HCT116 (cell line): ENCODE results near the gene EP300. TPM values are rescaled to one million over a fixed set of nuclear protein-coding genes. Genes with fewer than 3 reads are reported as not detected.

Experiments used
- ATAC-seq: fragments of 200-7000 bp; cut with Tn5 transposase; 2 replicates; pipeline ENCODE4 v1.9.1; 2020; ENCODE audit warnings: mild to moderate bottlenecking, moderate library complexity
- BruUV-seq: library from RNA; stranded (reverse); fragments of 400-500 nt; replicated peaks from 2 replicates; lab custom pipeline; 2021; lab: Mats Ljungman, UMichigan
- CTCF ChIA-PET: fragments of 300-600 bp; sonication (Branson Sonifier 250); formaldehyde crosslinking; loops from one replicate; lab custom pipeline; 2021; ENCODE audit warnings: antibody characterized with exemption; lab: Charles Lee
- POLR2A ChIA-PET: fragments of 300-600, 350-600 bp; sonication (Branson Sonifier 250); formaldehyde crosslinking; loops from one replicate; lab custom pipeline; 2021; ENCODE audit warnings: antibody characterized with exemption; lab: Charles Lee
- RAD21 ChIA-PET, 2 experiments: fragments of 300-600 bp; sonication (Branson Sonifier 250); formaldehyde crosslinking; loops; one replicate each; lab custom pipeline; 2023; ENCODE audit warnings: low total read pairs in 2 of 2; ENCODE audit not compliant: uncharacterized antibody in 2 of 2, unreplicated experiment in 2 of 2, low non-redundant PET in 1 of 2; lab: Charles Lee
- DNase-seq: peaks from one replicate; pipeline ENCODE4 v3.0.0-alpha.2; 2010; ENCODE audit warnings: low read depth, low spot score
- H2AFZ ChIP-seq: fragments of 200-600 bp; shearing (Covaris generic), sonication (generic); 2 replicates; pipeline ENCODE4 v1.6.1; 2017; ENCODE audit warnings: low read depth, mixed run types, mixed read lengths, antibody characterized with exemption, low read length; ENCODE audit not compliant: poor library complexity, severe bottlenecking
- H3K27ac ChIP-seq: 2 replicates; pipeline ENCODE4 v1.5.1; 2012; ENCODE audit warnings: low read depth, low read length
- H3K27me3 ChIP-seq: fragments of 200-600 bp; sonication (generic); 2 replicates; pipeline ENCODE4 v1.6.1; 2016; ENCODE audit warnings: mixed run types, low read length, mixed read lengths; ENCODE audit not compliant: insufficient read depth
- H3K36me3 ChIP-seq, 2 experiments: fragments of 200-500 bp in 1 of 2; fragments of 200-600 bp in 1 of 2; sonication (Bioruptor generic) in 1 of 2; sonication (generic) in 1 of 2; 2 replicates each; pipeline versions ENCODE4 v1.5.1 to v1.6.1; 2014 to 2016; ENCODE audit warnings: low read length in 2 of 2, inconsistent platforms in 1 of 2, mixed read lengths in 1 of 2, mixed run types in 1 of 2; ENCODE audit not compliant: insufficient read depth in 2 of 2, control insufficient read depth in 1 of 2
- H3K4me1 ChIP-seq, 2 experiments: fragments of 200-600 bp in 1 of 2; sonication (generic) in 1 of 2; 2 replicates each; pipeline versions ENCODE4 v1.5.1 to v1.6.1; 2012 to 2017; ENCODE audit warnings: low read length in 2 of 2, inconsistent platforms in 1 of 2, mild to moderate bottlenecking in 1 of 2, mixed read lengths in 1 of 2, mixed run types in 1 of 2, moderate library complexity in 1 of 2; ENCODE audit not compliant: insufficient read depth in 2 of 2, control insufficient read depth in 1 of 2
- H3K4me2 ChIP-seq: fragments of 200-600 bp; sonication (generic); 2 replicates; pipeline ENCODE4 v1.6.1; 2017; ENCODE audit warnings: mixed run types, low read length, mixed read lengths
- H3K4me3 ChIP-seq, 2 experiments: fragments of 200-600 bp in 1 of 2; sonication (generic) in 1 of 2; replicated peaks in 1 of 2; 2 replicates each; pipeline ENCODE4 v1.5.1; 2011 to 2016; ENCODE audit warnings: low read length in 2 of 2, control low read depth in 1 of 2, low read depth in 1 of 2, mild to moderate bottlenecking in 1 of 2, mixed read lengths in 1 of 2, mixed run types in 1 of 2
- H3K79me2 ChIP-seq: fragments of 200-600 bp; sonication (generic); 2 replicates; pipeline ENCODE4 v1.6.1; 2017; ENCODE audit warnings: mild to moderate bottlenecking, mixed run types, low read length, moderate library complexity, mixed read lengths; ENCODE audit not compliant: insufficient read depth
- H3K9ac ChIP-seq: fragments of 200-600 bp; sonication (generic); 2 replicates; pipeline ENCODE4 v1.6.1; 2016; ENCODE audit warnings: low read length, mixed read lengths
- H3K9me2 ChIP-seq: fragments of 200-600 bp; sonication (generic), shearing (Covaris generic); 2 replicates; pipeline ENCODE4 v1.6.1; 2017; ENCODE audit warnings: mixed run types, mild to moderate bottlenecking, moderate library complexity; ENCODE audit not compliant: insufficient read depth
- H3K9me3 ChIP-seq, 2 experiments: fragments of 200-500 bp in 1 of 2; fragments of 200-600 bp in 1 of 2; sonication (Bioruptor generic) in 1 of 2; sonication (generic) in 1 of 2; 2 replicates each; pipeline ENCODE4 v1.6.1; 2014 to 2017; ENCODE audit warnings: low read length in 2 of 2, mixed read lengths in 2 of 2, inconsistent platforms in 1 of 2, low read depth in 1 of 2, mild to moderate bottlenecking in 1 of 2, mixed run types in 1 of 2, moderate library complexity in 1 of 2; ENCODE audit not compliant: control insufficient read depth in 1 of 2, insufficient read depth in 1 of 2
- H4K20me1 ChIP-seq: fragments of 200-600 bp; sonication (generic), shearing (Covaris generic); 2 replicates; pipeline ENCODE4 v1.6.1; 2017; ENCODE audit warnings: mixed run types, mild to moderate bottlenecking, moderate library complexity; ENCODE audit not compliant: insufficient read depth
- ELF1 ChIP-seq: IDR thresholded peaks from 2 replicates; pipeline ENCODE4 v1.6.1; 2012; ENCODE audit warnings: low read depth, borderline replicate concordance
- POLR2AphosphoS5 ChIP-seq: IDR thresholded peaks from 2 replicates; pipeline ENCODE4 v1.6.1; 2011; ENCODE audit warnings: mild to moderate bottlenecking, low read depth, low read length, moderate library complexity
- REST ChIP-seq: IDR thresholded peaks from 2 replicates; pipeline ENCODE4 v1.6.1; 2012; ENCODE audit warnings: low read depth
- YY1 ChIP-seq: IDR thresholded peaks from 2 replicates; pipeline ENCODE4 v1.6.1; 2011; ENCODE audit warnings: low read length, low read depth, moderate library complexity, mild to moderate bottlenecking; ENCODE audit not compliant: insufficient replicate concordance; ENCODE audit errors: extremely low read depth
- intact Hi-C: fragments of 100-400 bp; cut with micrococcal nuclease; formaldehyde crosslinking; loops from 2 replicates; pipeline ENCODE4 v1.10.0; 2022
- total RNA-seq: library from RNA; stranded (reverse); gene quantifications from one replicate; pipeline ENCODE4 v1.2.1, GENCODE V29; 2021; ENCODE audit not compliant: unreplicated experiment
- TF ChIP-seq, protein P1 (sequence below): IDR thresholded peaks from 2 replicates; pipeline ENCODE4 v1.6.1; 2012

The EP300 gene
- total RNA-seq, 1 experiment from 2014 or later, result 38.8 TPM

GRCh38 chr22:41146573-41146972, 54.2 kb downstream of the EP300 start:
- Histone ChIP-seq H3K36me3 (peaks cover 52 to 66% of the 10 kb centered on the region in 2 experiments), H2AFZ (no peak overlapping the region), H3K9me2 (no peaks in the 10 kb centered on the region), H3K27ac (no peak overlapping the region), H4K20me1 (peaks cover 5% of the 10 kb centered on the region; the same call in 1 of the 2 replicates), H3K27me3 (no peaks in the 10 kb centered on the region), H3K79me2 (peaks cover 4% of the 10 kb centered on the region; the same call in 1 of the 2 replicates), H3K4me3 (no peak overlapping the region), H3K9me3 (no peaks in the 10 kb centered on the region), H3K4me1 (no peaks in the 10 kb centered on the region), H3K4me2 (no peak overlapping the region), H3K9ac (no peak overlapping the region)
- intact Hi-C loops, result no loop called here
- CTCF ChIA-PET, result no interaction called here
- DNase-seq (no peak), ATAC-seq (no peak)
- POLR2A ChIA-PET, result no interaction called here
- RAD21 ChIA-PET, result no interaction called here
- BruUV-seq, result no TSS peak
- no peak for TF ChIP-seq POLR2AphosphoS5
- TF ChIP-seq, protein P1, sequence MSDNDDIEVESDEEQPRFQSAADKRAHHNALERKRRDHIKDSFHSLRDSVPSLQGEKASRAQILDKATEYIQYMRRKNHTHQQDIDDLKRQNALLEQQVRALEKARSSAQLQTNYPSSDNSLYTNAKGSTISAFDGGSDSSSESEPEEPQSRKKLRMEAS, result no peak
- TF ChIP-seq ELF1, result no peak

GRCh38 chr22:41147722-41148121, 55.3 kb downstream of the EP300 start:
- Histone ChIP-seq H3K4me3 (no peak overlapping the region), H3K4me2 (no peak overlapping the region), H3K9ac (no peak overlapping the region), H3K27me3 (no peaks in the 10 kb centered on the region), H3K27ac (no peak overlapping the region), H3K79me2 (peaks cover 4% of the 10 kb centered on the region; the same call in 1 of the 2 replicates), H2AFZ (no peak overlapping the region), H3K4me1 (no peaks in the 10 kb centered on the region), H4K20me1 (peaks cover 5% of the 10 kb centered on the region; the same call in 1 of the 2 replicates), H3K9me3 (no peaks in the 10 kb centered on the region), H3K36me3 (peaks cover 51 to 69% of the 10 kb centered on the region in 2 experiments), H3K9me2 (no peaks in the 10 kb centered on the region)
- ChIA-PET POLR2A (no interaction called here), CTCF (no interaction called here), RAD21 (no interaction called here)
- no peak for DNase-seq
- peak; percentile 44 for TF ChIP-seq REST
- no peak for TF ChIP-seq YY1
- BruUV-seq, result no TSS peak
- no peak for ATAC-seq
- intact Hi-C loops, result no loop called here
